Measurements from ENCODE around the gene SLC22A13.

DNA sequence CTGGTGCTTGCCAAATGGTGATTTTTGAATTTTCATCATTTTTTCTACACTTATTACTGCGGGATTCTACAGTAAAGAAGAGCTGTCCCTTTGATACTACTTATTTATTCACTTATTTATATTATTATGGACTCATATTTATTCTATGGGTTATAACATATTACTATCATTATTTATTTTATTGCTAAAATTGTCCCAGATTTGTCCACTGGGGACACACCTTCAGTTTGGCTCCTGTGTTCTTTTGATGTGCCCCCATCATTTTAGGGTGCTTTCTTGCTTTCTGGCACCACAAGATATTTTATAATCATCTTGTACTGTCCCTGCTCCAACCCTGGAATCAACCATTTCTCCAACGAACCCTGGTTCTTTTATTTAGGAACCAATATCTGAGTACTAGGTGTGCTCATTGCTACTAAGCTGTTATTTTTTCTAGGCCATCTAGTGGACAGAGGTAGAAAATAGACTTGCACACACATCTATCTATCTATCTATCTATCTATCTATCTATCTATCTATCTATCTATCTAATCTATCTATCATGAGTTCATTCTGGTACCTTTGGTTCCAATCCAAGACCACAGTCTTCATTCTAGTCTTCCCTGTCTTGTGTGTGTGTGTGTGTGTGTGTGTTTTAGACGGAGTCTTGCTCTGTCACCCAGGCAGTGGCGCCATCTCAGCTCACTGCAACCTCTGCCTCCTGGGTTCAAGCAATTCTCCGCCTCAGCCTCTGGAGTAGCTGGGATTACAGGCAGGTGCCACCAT lies 32.5 kb downstream of the SLC22A13 start:
- no peak for TF ChIP-seq CTCF (IDR thresholded peaks at IDR 0.05)
- TF ChIP-seq POLR2A (IDR thresholded peaks at IDR 0.05) = no peak

Data from testis (tissue), 2 donors.